ENCODE measurements around the gene RNF103.

- TF ChIP-seq, protein P1, sequence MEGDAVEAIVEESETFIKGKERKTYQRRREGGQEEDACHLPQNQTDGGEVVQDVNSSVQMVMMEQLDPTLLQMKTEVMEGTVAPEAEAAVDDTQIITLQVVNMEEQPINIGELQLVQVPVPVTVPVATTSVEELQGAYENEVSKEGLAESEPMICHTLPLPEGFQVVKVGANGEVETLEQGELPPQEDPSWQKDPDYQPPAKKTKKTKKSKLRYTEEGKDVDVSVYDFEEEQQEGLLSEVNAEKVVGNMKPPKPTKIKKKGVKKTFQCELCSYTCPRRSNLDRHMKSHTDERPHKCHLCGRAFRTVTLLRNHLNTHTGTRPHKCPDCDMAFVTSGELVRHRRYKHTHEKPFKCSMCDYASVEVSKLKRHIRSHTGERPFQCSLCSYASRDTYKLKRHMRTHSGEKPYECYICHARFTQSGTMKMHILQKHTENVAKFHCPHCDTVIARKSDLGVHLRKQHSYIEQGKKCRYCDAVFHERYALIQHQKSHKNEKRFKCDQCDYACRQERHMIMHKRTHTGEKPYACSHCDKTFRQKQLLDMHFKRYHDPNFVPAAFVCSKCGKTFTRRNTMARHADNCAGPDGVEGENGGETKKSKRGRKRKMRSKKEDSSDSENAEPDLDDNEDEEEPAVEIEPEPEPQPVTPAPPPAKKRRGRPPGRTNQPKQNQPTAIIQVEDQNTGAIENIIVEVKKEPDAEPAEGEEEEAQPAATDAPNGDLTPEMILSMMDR (IDR thresholded peaks at IDR 0.05): no peak
- TF ChIP-seq POLR2A (IDR thresholded peaks at IDR 0.05): no peak
These were observed 8.3 kb upstream of the RNF103 start for GRCh38 chr2:86631846-86632485.

Measured in uterus (tissue), 2 donors.